Measurements from ENCODE around the gene MEIOC. TPM values are rescaled to one million over a fixed set of nuclear protein-coding genes. Genes with fewer than 3 reads are reported as not detected.

The MEIOC gene
- total and polyA plus RNA-seq, 2 donors (not counting 3 experiments of a cell fraction or from before 2014, with no cell fraction given): 0.08 to 0.46 TPM

DNA sequence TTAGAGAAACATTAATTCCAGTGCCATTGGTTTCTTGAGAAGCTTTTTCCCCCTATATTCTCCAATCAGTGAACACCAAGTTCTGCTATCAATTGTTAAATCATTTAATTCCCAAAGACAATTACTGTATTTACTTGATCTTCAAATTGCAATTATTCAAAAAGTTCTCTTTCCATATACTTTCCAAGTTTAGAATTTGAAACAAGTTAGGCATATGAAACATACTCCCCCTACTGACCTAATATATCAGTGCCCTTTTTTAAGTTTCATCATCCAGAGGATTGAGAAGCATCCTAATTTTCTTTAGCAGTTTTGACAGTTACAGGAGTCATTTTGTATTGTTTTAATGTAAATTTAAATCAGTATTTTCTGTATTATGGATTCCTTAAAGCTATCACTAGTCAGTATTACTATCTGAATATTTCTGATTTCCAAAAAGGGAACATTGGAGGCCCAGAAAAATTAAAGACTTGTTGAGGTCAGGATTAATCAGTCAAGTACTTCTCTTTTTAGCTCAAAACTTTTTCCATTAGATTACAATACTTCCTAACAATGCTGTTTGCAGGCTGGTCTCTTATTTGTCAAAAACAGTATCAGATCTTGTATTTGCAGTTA is 16.3 kb downstream of the MEIOC start:
- no peak overlapping the region for H2AFZ ChIP-seq (ENCODE audit: low read depth, low read length)
- H3K9me3 ChIP-seq (replicated peaks; ENCODE audit: control insufficient read depth, insufficient read depth, low read length): no peaks in the 10 kb centered on the region
- FAIRE-seq (peak; percentile 40), DNase-seq (ENCODE audit: low read depth, low spot score) (peak; percentile 44)
- CTCF ChIA-PET: interaction anchor here (0.9 to 4.2 kb wide), 9 partner anchors 10 to 139 kb away, joined by 3 to 43 read pairs (median 5); partner anchors contain the start of gene FZD2
- dilution Hi-C loops (cut with MboI; ENCODE audit: extremely low pct_ligation_motif_present, low sequenced_read_pairs) (no loop called here), intact Hi-C loops (cut with micrococcal nuclease) (loop anchor here (1.0 to 5.0 kb wide), 2 partner anchors 90 to 139 kb away; no protein-coding TSS in a partner anchor)
- peaks cover 0 to 2% of the 10 kb centered on the region in 2 experiments for H3K27me3 ChIP-seq (ENCODE audit: control insufficient read depth in 2 of 2, insufficient read depth in 2 of 2, low read length in 2 of 2)
- no peak for TF ChIP-seq POLR2AphosphoS5 (IDR thresholded peaks at IDR 0.05; ENCODE audit: insufficient read depth, low read depth, low read length)
- TF ChIP-seq, protein P1, sequence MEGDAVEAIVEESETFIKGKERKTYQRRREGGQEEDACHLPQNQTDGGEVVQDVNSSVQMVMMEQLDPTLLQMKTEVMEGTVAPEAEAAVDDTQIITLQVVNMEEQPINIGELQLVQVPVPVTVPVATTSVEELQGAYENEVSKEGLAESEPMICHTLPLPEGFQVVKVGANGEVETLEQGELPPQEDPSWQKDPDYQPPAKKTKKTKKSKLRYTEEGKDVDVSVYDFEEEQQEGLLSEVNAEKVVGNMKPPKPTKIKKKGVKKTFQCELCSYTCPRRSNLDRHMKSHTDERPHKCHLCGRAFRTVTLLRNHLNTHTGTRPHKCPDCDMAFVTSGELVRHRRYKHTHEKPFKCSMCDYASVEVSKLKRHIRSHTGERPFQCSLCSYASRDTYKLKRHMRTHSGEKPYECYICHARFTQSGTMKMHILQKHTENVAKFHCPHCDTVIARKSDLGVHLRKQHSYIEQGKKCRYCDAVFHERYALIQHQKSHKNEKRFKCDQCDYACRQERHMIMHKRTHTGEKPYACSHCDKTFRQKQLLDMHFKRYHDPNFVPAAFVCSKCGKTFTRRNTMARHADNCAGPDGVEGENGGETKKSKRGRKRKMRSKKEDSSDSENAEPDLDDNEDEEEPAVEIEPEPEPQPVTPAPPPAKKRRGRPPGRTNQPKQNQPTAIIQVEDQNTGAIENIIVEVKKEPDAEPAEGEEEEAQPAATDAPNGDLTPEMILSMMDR (IDR thresholded peaks at IDR 0.05; ENCODE audit: extremely low read depth in 1 of 2, insufficient read depth in 1 of 2, low read depth in 1 of 2, low read length in 2 of 2): peak; percentile 35 to 46
- peaks cover 10% of the 10 kb centered on the region for H3K4me1 ChIP-seq (ENCODE audit: control insufficient read depth, extremely low read depth, insufficient read depth, low read length)
- H3K4me2 ChIP-seq (ENCODE audit: insufficient read depth, low read length): no peak overlapping the region
- POLR2A ChIA-PET: no interaction called here
- H3K27ac ChIP-seq (ENCODE audit: insufficient read depth, low read depth, low read length): no peak overlapping the region
- H4K20me1 ChIP-seq (replicated peaks; ENCODE audit: control insufficient read depth, extremely low read depth, insufficient read depth, low read length): no peaks in the 10 kb centered on the region
- no peak overlapping the region for H3K4me3 ChIP-seq (replicated peaks in 1 of 3; ENCODE audit: insufficient read depth in 1 of 3, low read depth in 1 of 3, low read length in 3 of 3)
- no TSS peak for BruUV-seq (replicated peaks)
- no peaks in the 10 kb centered on the region for H3K9me1 ChIP-seq (replicated peaks; ENCODE audit: control insufficient read depth, extremely low read depth, insufficient read depth, low read length)
- H3K9ac ChIP-seq (replicated peaks; ENCODE audit: extremely low read depth, insufficient read depth, low read length): no peak overlapping the region
- H3K36me3 ChIP-seq (ENCODE audit: control insufficient read depth in 2 of 2, extremely low read depth in 1 of 2, insufficient read depth in 2 of 2, low read length in 2 of 2): no peaks in the 10 kb centered on the region
- H3K79me2 ChIP-seq (ENCODE audit: control insufficient read depth, insufficient read depth, low read length): no peaks in the 10 kb centered on the region

DNA sequence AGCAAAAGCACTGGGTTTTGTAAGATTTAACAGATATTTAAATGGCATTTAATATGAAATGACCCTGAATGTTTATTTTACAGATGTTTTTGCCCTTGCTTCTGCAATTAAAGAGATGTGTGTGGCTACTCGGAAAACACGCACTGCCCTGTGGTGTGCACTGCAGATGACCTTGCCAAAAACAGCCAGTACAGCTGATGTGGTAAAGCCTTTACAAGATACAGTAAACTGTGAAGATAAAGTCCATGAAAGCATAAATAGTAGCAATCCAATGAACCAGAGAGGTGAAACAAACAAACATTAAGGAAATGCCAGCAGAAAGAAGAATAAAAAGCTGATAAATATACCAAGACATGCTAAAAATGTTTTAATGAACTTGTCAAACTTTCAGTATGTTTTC is 17.6 kb downstream of the MEIOC start:
- peaks cover 14% of the 10 kb centered on the region for H3K4me1 ChIP-seq (ENCODE audit: control insufficient read depth, extremely low read depth, insufficient read depth, low read length)
- TF ChIP-seq JUN (IDR thresholded peaks at IDR 0.05; ENCODE audit: borderline replicate concordance, insufficient read depth, insufficient read length, low read depth): no peak
- TF ChIP-seq GATA2 (IDR thresholded peaks at IDR 0.05; ENCODE audit: insufficient read depth, insufficient read length, low read depth, low read length): no peak
- TF ChIP-seq FOS (IDR thresholded peaks at IDR 0.05; ENCODE audit: borderline replicate concordance, insufficient read depth, low read length): no peak
- no peak for TF ChIP-seq MAX (IDR thresholded peaks at IDR 0.05; ENCODE audit: insufficient read depth, insufficient read length)
- TF ChIP-seq EZH2 (IDR thresholded peaks at IDR 0.05; ENCODE audit: borderline replicate concordance, low read depth, low read length, severe bottlenecking): no peak
- TF ChIP-seq POLR2AphosphoS5 (IDR thresholded peaks at IDR 0.05; ENCODE audit: insufficient read depth, low read depth, low read length): no peak
- TF ChIP-seq POLR2A (IDR thresholded peaks at IDR 0.05; ENCODE audit: low read depth, low read length): no peak
- TF ChIP-seq, protein P1 (IDR thresholded peaks at IDR 0.05; ENCODE audit: extremely low read depth in 1 of 2, insufficient read depth in 1 of 2, low read depth in 1 of 2, low read length in 2 of 2): no peak
- TF ChIP-seq MYC (IDR thresholded peaks at IDR 0.05; ENCODE audit: low read depth, low read length): no peak
- dilution Hi-C loops (cut with MboI; ENCODE audit: extremely low pct_ligation_motif_present, low sequenced_read_pairs) (no loop called here), intact Hi-C loops (cut with micrococcal nuclease) (loop anchor here (5.0 kb wide), 1 partner anchor 92 kb away; no protein-coding TSS in a partner anchor)
- ChIA-PET CTCF (no interaction called here), POLR2A (no interaction called here)
- FAIRE-seq (no peak), DNase-seq (ENCODE audit: low read depth, low spot score) (no peak)
- no peak overlapping the region for H3K27ac ChIP-seq (ENCODE audit: insufficient read depth, low read depth, low read length)
- H3K79me2 ChIP-seq (ENCODE audit: control insufficient read depth, insufficient read depth, low read length): no peaks in the 10 kb centered on the region
- peaks cover 0 to 3% of the 10 kb centered on the region in 2 experiments for H3K36me3 ChIP-seq (ENCODE audit: control insufficient read depth in 2 of 2, extremely low read depth in 1 of 2, insufficient read depth in 2 of 2, low read length in 2 of 2)
- H3K9ac ChIP-seq (replicated peaks; ENCODE audit: extremely low read depth, insufficient read depth, low read length): no peak overlapping the region
- H3K9me1 ChIP-seq (replicated peaks; ENCODE audit: control insufficient read depth, extremely low read depth, insufficient read depth, low read length): no peaks in the 10 kb centered on the region
- no peak overlapping the region for H3K4me2 ChIP-seq (ENCODE audit: insufficient read depth, low read length)
- BruUV-seq (replicated peaks): no TSS peak
- no peak overlapping the region for H3K4me3 ChIP-seq (replicated peaks in 1 of 3; ENCODE audit: insufficient read depth in 1 of 3, low read depth in 1 of 3, low read length in 3 of 3)
- no peaks in the 10 kb centered on the region for H3K9me3 ChIP-seq (replicated peaks; ENCODE audit: control insufficient read depth, insufficient read depth, low read length)
- no peaks in the 10 kb centered on the region for H4K20me1 ChIP-seq (replicated peaks; ENCODE audit: control insufficient read depth, extremely low read depth, insufficient read depth, low read length)
- H3K27me3 ChIP-seq (ENCODE audit: control insufficient read depth in 2 of 2, insufficient read depth in 2 of 2, low read length in 2 of 2): no peaks in the 10 kb centered on the region
- no peak overlapping the region for H2AFZ ChIP-seq (ENCODE audit: low read depth, low read length)
